ENCODE results near the gene KRTAP10-3. TPM values are rescaled to one million over a fixed set of nuclear protein-coding genes. Genes with fewer than 3 reads are reported as not detected.

The KRTAP10-3 gene
- polyA plus RNA-seq, 1 experiment = not detected

GRCh38 chr21:44548381-44548780 is 10.2 kb downstream of the KRTAP10-3 start:
- no peak for DNase-seq (ENCODE audit: low read depth, low spot score)
- ChIA-PET CTCF (no interaction called here), POLR2A (no interaction called here)
- Histone ChIP-seq H3K27me3 (ENCODE audit: control insufficient read depth, insufficient read depth, low read length) (peaks cover 5% of the 10 kb centered on the region), H3K4me3 (ENCODE audit: low read depth, low read length) (no peak overlapping the region), H3K9me3 (ENCODE audit: control insufficient read depth, insufficient read depth, low read length) (no peaks in the 10 kb centered on the region; the same call in 1 of the 2 replicates), H3K27ac (ENCODE audit: low read depth, low read length) (no peak overlapping the region)
- TF ChIP-seq CTCF (IDR thresholded peaks at IDR 0.05; ENCODE audit: low read depth, low read length) = no peak

- CTCF ChIA-PET = no interaction called here
- no peak overlapping the region for H3K27ac ChIP-seq (ENCODE audit: low read depth, low read length)
- no peak overlapping the region for H3K4me3 ChIP-seq (ENCODE audit: low read depth, low read length)
- H3K27me3 ChIP-seq (ENCODE audit: control insufficient read depth, insufficient read depth, low read length) = peaks cover 5% of the 10 kb centered on the region
- H3K9me3 ChIP-seq (ENCODE audit: control insufficient read depth, insufficient read depth, low read length) = no peaks in the 10 kb centered on the region; the same call in 1 of the 2 replicates
- no peak for DNase-seq (ENCODE audit: low read depth, low spot score)
- no peak for TF ChIP-seq CTCF (IDR thresholded peaks at IDR 0.05; ENCODE audit: low read depth, low read length)
- POLR2A ChIA-PET = no interaction called here
These were observed 10.8 kb downstream of the KRTAP10-3 start for GRCh38 chr21:44547656-44548331.

- Histone ChIP-seq H3K27ac (ENCODE audit: low read depth, low read length) (no peak overlapping the region), H3K27me3 (ENCODE audit: control insufficient read depth, insufficient read depth, low read length) (peaks cover 5% of the 10 kb centered on the region), H3K4me3 (ENCODE audit: low read depth, low read length) (no peak overlapping the region), H3K9me3 (ENCODE audit: control insufficient read depth, insufficient read depth, low read length) (peaks cover 14% of the 10 kb centered on the region)
- no peak for TF ChIP-seq CTCF (IDR thresholded peaks at IDR 0.05; ENCODE audit: low read depth, low read length)
- ChIA-PET POLR2A (no interaction called here), CTCF (no interaction called here)
- DNase-seq (ENCODE audit: low read depth, low spot score) = no peak
These were observed 14.0 kb downstream of the KRTAP10-3 start for GRCh38 chr21:44544566-44544965.

GRCh38 chr21:44542716-44543115 is 15.9 kb downstream of the KRTAP10-3 start:
- no peak for DNase-seq (ENCODE audit: low read depth, low spot score)
- no peaks in the 10 kb centered on the region for H3K27me3 ChIP-seq (ENCODE audit: control insufficient read depth, insufficient read depth, low read length)
- TF ChIP-seq CTCF (IDR thresholded peaks at IDR 0.05; ENCODE audit: low read depth, low read length) = no peak
- CTCF ChIA-PET = no interaction called here
- no peak overlapping the region for H3K27ac ChIP-seq (ENCODE audit: low read depth, low read length)
- H3K9me3 ChIP-seq (ENCODE audit: control insufficient read depth, insufficient read depth, low read length) = peaks cover 26% of the 10 kb centered on the region
- H3K4me3 ChIP-seq (ENCODE audit: low read depth, low read length) = no peak overlapping the region
- POLR2A ChIA-PET = no interaction called here

GRCh38 chr21:44540741-44541288 is 17.8 kb downstream of the KRTAP10-3 start:
- CTCF ChIA-PET = interaction anchor here (1.1 to 1.2 kb wide), 2 partner anchors 23 to 53 kb away, joined by 3 read pairs; no protein-coding TSS in a partner anchor
- Histone ChIP-seq H3K4me3 (ENCODE audit: low read depth, low read length) (no peak overlapping the region), H3K27me3 (ENCODE audit: control insufficient read depth, insufficient read depth, low read length) (no peaks in the 10 kb centered on the region), H3K27ac (ENCODE audit: low read depth, low read length) (no peak overlapping the region), H3K9me3 (ENCODE audit: control insufficient read depth, insufficient read depth, low read length) (peaks cover 27% of the 10 kb centered on the region)
- no peak for TF ChIP-seq CTCF (IDR thresholded peaks at IDR 0.05; ENCODE audit: low read depth, low read length)
- POLR2A ChIA-PET = no interaction called here
- DNase-seq (ENCODE audit: low read depth, low spot score) = no peak
